GM21390 (cell line): ENCODE measurements around the gene DUSP10.
A peak's percentile ranks its signal among the peaks of the same experiment; 100 is the strongest.

Experiments used
- ATAC-seq: cut with Tn5 transposase; IDR thresholded peaks from one replicate; pipeline ENCODE4 v1.9.1; 2021; ENCODE audit not compliant: unreplicated experiment

DUSP10 gene

GRCh38 chr1:221765527-221765926 lies 23.6 kb upstream of the DUSP10 start:
- ATAC-seq: no peak

- no peak for ATAC-seq
Measured at GRCh38 chr1:221762121-221762520, 20.2 kb upstream of the DUSP10 start.

DNA sequence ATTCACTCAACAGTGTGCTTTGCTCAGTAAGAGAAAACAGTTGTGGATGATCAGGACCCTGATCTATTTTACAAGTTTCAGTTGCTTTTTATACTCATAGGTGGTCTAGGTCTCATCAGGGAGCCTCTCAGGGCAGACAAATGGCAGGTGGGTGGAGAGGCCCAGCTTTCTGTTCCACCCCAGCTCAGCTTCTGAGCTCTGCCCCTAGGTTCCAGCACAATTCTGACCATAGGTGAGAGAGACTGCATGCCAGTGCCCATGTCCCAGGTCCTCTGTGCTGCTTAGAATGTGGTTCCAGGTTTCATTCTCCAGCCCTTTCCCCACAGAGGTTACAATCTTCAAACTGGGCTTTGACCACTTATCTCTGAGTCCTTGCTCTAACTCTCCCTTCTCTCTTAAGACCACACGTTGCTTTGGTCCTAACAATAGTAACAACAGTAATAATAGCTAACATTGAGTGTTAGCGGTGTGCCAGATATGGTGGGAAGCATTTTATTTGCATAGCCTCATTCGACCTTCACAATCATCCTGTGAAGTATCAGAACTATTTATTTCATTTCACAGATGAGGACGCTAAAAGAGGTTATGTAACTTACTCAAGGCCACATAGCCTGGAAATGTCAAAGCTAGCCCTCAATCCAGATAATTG lies 19.6 kb upstream of the DUSP10 start:
- peak; percentile 86 for ATAC-seq

DNA sequence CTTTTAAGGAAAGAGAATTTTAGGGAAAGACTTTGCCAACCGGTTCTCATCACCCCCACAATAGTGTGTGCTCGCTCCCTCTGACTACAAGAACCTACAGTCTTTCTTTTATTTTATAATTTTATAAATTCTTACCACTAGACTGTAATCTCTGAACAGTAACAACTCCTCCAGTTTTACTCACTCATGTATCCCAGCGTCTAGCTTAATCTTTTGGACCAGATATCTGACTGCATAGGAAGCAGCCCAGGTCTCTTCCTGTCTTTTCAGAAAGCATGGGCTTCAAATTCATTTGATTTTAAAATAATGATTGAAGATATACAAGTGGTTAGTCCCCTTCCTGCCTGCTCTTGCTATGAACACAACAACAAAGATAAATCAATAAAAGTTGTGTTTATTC lies 19.0 kb upstream of the DUSP10 start:
- ATAC-seq: no peak

GRCh38 chr1:221759436-221759835 lies 17.5 kb upstream of the DUSP10 start:
- ATAC-seq: no peak

DNA sequence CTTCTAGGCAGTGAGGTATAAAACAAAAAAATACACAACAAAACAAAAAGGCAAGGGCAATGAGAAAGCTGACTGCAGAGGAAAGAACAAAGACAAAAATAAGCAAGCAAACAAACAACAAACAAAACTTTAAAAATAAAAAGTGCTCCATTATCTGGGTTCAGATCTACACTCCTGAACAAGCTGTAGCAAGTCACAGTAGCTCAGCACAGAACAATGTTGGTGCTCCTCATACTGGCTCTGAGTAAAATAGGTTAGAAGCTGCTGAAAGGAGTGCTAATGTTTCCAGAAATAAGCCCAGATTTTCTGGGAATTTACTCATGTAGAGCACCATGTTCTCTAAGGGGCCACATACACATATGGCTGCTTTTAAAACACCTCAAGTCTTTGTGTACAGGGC lies 16.6 kb upstream of the DUSP10 start:
- no peak for ATAC-seq

DNA sequence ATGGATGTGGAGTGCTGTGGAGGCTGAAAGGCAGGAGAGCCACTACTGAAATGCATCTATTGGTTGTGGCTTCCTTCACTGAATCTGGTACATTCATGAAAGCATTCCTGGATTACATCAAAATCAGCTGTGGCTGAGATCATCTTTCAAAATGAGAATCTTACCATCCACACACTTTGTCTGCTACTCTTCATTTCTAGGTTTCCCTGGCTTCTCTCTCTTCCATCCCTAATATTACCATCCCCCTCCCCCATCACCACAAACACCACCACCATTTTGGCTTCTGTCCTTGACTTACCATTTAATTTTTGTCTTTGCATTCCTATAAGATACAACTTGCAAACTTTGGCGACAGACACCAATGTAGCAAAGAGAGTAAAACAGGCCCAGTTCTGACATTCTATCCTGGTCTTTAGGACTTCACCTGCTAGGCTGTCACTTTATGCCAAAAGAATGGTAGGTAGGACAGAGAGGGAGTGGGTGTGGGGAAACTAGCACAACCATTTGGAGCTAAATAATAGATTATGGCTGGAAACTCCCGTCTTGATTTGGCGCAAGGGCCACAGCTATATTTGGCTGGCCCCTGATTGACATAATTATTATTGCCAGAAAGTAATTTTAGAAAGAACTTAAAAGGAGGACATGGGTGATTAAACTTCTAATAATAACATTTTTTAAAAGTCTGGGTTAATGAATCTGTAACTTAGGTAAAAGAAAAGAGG lies 15.1 kb upstream of the DUSP10 start:
- ATAC-seq: no peak

- ATAC-seq: peak; percentile 31
Measured at GRCh38 chr1:221753828-221754188, 11.9 kb upstream of the DUSP10 start.

DNA sequence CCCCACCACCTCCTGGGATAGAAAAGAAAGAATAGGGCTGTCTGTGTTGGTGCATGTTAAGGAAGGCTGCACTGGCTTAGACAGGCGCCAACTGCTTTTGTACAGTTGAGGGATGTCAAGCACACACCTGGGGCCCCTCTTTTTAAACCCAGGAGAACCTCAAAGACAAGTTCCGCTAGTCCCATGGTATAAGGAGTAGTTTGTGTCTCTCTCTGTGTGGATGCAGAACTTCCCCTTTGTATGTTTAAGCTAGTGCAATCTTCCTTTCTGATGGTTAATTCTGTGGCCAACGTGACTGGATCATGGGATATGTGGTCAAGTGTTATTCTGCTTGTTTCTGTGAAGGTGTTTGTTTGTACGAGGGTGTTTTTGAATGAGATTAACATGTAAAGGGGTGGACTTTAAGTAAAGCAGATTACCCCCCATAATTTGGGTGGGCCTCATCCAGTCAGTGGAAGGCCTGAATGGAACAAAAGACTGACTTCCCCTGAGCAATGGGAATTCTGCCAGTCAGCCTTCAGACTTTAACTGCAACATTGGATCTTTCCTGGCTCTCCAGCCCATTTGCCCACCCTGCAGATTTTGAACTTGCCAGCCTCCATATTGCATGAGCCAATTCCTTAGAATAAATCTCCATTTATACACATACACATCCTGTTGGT lies 9.5 kb upstream of the DUSP10 start:
- no peak for ATAC-seq

GRCh38 chr1:221748981-221749380 lies 7.1 kb upstream of the DUSP10 start:
- no peak for ATAC-seq

- no peak for ATAC-seq
Measured at GRCh38 chr1:221747839-221748238, 6.0 kb upstream of the DUSP10 start.

DNA sequence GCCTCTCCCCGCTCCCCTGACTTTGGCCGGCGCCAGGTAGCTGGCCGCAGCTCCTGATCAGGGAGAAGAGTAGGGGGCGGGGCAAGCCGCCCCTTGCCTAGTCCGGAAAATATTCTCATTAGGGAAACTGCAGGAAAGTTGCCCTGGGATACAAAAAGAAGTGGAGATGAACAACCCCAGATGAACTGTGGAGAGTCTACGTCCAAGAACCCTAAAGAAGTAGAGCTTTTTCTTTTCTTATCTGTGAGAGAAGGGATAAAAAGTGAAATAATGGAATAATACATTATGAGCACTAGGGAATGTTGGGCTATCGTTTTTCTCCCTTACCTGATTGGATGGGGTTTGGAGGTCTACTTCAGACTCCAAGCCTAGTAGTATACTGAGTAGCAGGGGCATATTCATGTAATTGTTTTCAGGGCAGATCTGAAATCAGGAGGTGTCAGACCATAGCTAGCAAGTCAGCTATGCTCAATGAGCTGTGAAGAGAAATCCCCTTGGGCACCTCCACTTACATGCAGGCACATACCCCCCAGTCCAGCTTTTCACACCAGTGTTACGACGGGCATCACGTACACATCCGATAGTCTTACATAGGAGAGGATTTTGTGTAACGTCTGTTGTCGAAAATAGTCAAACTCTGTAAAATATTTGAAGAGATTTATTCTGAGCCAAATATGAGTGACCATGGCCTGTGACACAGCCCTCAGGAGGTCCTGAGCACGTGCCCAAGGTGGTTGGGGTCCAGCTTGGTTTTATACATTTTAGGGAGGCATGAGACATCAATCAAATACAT lies 1.7 kb upstream of the DUSP10 start:
- ATAC-seq: peak; percentile 16

- ATAC-seq: peak; percentile 47
Measured at GRCh38 chr1:221742555-221743415, 896 bp upstream of the DUSP10 start.

DNA sequence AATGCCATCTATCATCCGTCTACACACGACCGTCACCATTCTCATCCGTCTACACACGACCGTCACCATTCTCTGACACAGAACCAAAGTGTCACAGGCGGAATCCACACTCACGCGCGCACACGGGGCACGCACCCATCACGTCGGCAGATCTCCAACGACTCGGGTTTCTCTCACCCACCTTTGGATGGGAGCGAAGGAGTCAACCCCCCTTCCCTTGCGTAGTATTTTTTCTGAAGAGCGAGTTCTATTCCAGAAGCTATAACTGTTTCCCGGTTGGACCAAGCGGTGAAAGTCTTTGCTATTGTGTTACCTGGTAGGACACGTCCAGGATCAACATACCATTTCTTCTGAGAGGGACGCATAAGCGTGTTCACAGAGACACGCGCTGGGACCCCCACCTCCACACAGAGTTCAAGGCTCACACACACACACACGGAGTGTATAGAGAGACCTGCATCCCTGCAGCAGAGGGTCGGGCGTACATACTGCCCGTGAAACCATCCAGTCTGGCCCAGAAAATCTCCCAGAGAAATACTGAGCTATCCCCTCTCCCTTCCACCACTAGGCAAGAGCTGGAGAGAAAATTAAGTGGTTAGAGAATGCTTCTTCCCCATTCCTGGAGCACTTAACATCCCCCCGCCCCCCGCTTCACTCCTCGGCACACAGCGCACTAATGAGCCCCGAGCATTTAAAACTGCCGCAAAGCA lies 741 bp downstream of the DUSP10 start:
- no peak for ATAC-seq

- no peak for ATAC-seq
Measured at GRCh38 chr1:221740369-221740992, 1.4 kb downstream of the DUSP10 start.

DNA sequence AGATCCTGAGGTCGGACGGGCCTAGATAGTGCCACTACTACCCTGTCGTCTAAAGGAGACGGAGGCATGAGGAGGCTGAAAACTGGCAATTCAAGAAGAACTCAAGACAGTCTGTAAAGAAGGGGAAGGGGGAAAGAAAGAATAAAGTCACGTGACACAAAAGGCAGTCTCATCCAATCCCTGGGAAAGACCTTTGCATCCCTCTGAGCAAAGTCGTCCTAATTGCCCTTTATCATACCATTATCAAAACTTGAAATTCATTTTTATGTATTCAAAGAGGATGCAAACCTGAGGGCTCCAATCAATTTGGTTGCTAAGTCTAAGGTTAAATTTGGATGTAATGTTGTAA lies 2.2 kb downstream of the DUSP10 start:
- no peak for ATAC-seq

- no peak for ATAC-seq
Measured at GRCh38 chr1:221739018-221739676, 2.7 kb downstream of the DUSP10 start.

DNA sequence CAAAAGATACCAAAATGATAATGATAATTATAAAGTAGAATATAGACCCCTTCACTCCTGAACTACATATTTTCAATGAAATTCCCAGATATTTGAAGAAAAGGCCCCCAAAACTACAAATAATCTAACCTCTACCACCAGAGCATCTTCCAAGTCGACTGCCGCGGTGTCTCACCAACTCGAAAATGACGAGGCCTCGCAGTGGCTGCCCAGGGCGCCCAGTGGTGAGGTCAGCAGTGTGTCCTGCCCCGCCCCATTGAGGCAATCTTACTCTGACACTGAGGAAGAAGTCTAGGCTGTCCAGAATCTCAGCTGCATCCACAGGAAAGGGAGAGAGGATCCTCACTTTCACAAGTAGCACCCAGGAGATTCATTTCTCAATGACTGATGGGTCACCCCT lies 5.2 kb downstream of the DUSP10 start:
- no peak for ATAC-seq

DNA sequence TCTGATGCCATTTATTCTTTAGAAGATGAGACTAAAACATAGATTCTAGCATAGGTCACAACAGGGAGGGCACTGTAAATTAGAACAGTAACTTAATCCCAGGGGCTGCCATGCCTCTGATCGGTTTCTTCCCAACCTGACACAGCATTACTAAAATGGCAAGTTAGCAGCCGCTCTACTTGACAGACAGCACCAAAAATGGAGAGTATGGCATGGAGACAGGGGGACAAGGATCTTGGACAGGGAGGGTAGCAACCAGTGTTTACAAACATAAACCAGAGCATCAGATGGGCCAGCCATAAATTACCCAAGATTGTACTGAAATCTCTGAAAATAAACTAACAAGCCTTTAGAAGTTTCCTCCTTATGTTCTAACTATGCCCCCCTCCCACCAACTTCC lies 5.9 kb downstream of the DUSP10 start:
- no peak for ATAC-seq
